ENCODE results near the gene RAPGEF2. TPM values are rescaled to one million over a fixed set of nuclear protein-coding genes. Genes with fewer than 3 reads are reported as not detected.

RAPGEF2 gene
- total RNA-seq, 1 experiment from 2014 or later: 29.8 TPM

DNA sequence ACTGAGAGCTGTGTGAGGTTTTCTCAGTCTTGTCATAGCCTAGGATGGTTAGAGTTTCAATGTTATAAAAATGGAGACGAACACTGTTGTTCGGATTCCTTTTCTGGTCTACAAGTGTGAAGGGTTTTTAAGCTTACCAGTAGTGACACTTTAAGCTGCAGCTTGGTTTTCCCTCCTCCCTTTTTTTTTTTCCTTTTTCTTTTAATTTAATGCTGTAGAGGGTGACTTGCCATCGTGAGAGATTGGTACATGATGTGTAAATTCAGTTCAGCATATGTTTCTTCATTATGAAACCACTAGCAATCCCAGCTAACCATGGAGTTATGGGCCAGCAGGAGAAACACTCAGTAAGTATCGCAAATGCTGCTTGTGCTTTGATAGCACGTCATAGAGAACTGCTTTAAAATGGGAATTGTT lies 165.0 kb downstream of the RAPGEF2 start:
- Histone ChIP-seq H3K4me2 (no peak overlapping the region), H3K79me2 (ENCODE audit: low read depth) (no peaks in the 10 kb centered on the region), H3K27me3 (ENCODE audit: insufficient read depth, low read depth) (no peaks in the 10 kb centered on the region), H4K20me1 (ENCODE audit: insufficient read depth) (no peaks in the 10 kb centered on the region), H3K9me3 (ENCODE audit: insufficient read depth, low read depth) (no peaks in the 10 kb centered on the region), H3K9me2 (ENCODE audit: insufficient read depth) (no peaks in the 10 kb centered on the region), H3K36me3 (ENCODE audit: low read depth) (no peaks in the 10 kb centered on the region), H3K27ac (no peak overlapping the region), H3K4me1 (replicated peaks; ENCODE audit: insufficient read depth) (0 out of 2 replicates have a peak, but pooled peaks cover 7% of the 10 kb centered on the region), H3K4me3 (no peak overlapping the region), H3F3A (ENCODE audit: insufficient read depth, low read depth) (no peaks in the 10 kb centered on the region), H2AFZ (no peak overlapping the region)
- intact Hi-C loops (cut with micrococcal nuclease; ENCODE audit: unreplicated experiment): no loop called here
- POLR2A ChIA-PET (ENCODE audit: unreplicated experiment): no interaction called here
- no peak for TF ChIP-seq EZH2 (IDR thresholded peaks at IDR 0.05; ENCODE audit: low read depth)
- TF ChIP-seq, protein P1, sequence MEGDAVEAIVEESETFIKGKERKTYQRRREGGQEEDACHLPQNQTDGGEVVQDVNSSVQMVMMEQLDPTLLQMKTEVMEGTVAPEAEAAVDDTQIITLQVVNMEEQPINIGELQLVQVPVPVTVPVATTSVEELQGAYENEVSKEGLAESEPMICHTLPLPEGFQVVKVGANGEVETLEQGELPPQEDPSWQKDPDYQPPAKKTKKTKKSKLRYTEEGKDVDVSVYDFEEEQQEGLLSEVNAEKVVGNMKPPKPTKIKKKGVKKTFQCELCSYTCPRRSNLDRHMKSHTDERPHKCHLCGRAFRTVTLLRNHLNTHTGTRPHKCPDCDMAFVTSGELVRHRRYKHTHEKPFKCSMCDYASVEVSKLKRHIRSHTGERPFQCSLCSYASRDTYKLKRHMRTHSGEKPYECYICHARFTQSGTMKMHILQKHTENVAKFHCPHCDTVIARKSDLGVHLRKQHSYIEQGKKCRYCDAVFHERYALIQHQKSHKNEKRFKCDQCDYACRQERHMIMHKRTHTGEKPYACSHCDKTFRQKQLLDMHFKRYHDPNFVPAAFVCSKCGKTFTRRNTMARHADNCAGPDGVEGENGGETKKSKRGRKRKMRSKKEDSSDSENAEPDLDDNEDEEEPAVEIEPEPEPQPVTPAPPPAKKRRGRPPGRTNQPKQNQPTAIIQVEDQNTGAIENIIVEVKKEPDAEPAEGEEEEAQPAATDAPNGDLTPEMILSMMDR (conservative IDR thresholded peaks at IDR 0.05): no peak
- no TSS peak for BruUV-seq (replicated peaks)
- CTCF ChIA-PET: interaction anchor here (0.6 kb wide), 1 partner anchor 1916 kb away, joined by 4 read pairs; no protein-coding TSS in a partner anchor
- no peak for DNase-seq

DNA sequence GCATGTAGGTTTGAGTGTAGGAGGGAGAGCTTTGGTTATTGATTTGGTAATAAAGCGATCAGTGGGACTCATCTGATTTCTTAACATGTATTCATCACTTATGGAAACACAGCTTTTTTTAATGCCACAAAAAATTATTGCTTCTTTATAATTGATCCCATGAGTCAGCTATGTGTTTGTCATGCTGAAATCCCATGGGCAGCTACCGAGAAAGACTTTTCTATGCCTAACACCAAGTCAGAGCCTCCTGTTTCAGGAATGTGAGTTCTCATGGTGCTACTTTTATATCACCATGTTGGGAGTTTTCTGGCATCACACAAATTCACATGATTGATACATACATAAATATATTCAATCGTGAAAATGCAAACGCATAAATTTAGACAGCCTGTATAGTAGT lies 165.7 kb downstream of the RAPGEF2 start:
- no peaks in the 10 kb centered on the region for H3F3A ChIP-seq (ENCODE audit: insufficient read depth, low read depth)
- ChIA-PET CTCF (no interaction called here), POLR2A (ENCODE audit: unreplicated experiment) (no interaction called here)
- no peak overlapping the region for H2AFZ ChIP-seq
- H3K36me3 ChIP-seq (ENCODE audit: low read depth): no peaks in the 10 kb centered on the region
- H3K9me2 ChIP-seq (ENCODE audit: insufficient read depth): no peaks in the 10 kb centered on the region
- BruUV-seq (replicated peaks): no TSS peak
- H3K27me3 ChIP-seq (ENCODE audit: insufficient read depth, low read depth): no peaks in the 10 kb centered on the region
- H3K27ac ChIP-seq: no peak overlapping the region
- H3K79me2 ChIP-seq (ENCODE audit: low read depth): no peaks in the 10 kb centered on the region
- H4K20me1 ChIP-seq (ENCODE audit: insufficient read depth): no peaks in the 10 kb centered on the region
- peaks cover 13% of the 10 kb centered on the region for H3K4me1 ChIP-seq (replicated peaks; ENCODE audit: insufficient read depth)
- no peak for DNase-seq
- no peak for TF ChIP-seq EZH2 (IDR thresholded peaks at IDR 0.05; ENCODE audit: low read depth)
- TF ChIP-seq, protein P1 (conservative IDR thresholded peaks at IDR 0.05): no peak
- H3K4me2 ChIP-seq: no peak overlapping the region
- intact Hi-C loops (cut with micrococcal nuclease; ENCODE audit: unreplicated experiment): no loop called here
- H3K9me3 ChIP-seq (ENCODE audit: insufficient read depth, low read depth): no peaks in the 10 kb centered on the region
- no peak overlapping the region for H3K4me3 ChIP-seq

DNA sequence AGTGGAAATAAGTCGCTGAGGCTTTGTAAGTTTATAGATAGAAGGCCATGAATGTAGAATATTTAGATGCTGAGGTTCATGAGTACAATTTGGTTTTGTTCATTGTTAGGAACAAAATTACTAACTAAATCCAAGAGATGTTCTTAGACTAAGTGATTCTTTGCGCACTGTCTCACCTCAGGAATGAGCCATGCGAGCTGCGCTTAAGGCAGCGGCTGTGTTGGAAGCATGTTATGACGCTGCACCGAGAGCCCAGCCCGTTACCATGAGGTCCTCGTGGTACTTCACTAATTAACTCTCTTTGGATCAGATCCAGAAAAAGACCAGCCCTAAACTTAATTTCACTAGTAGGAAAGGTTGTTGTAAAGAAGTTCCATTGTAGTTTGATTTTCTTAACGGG lies 166.2 kb downstream of the RAPGEF2 start:
- ChIA-PET CTCF (no interaction called here), POLR2A (ENCODE audit: unreplicated experiment) (no interaction called here)
- intact Hi-C loops (cut with micrococcal nuclease; ENCODE audit: unreplicated experiment): no loop called here
- BruUV-seq (replicated peaks): no TSS peak
- Histone ChIP-seq H3K79me2 (ENCODE audit: low read depth) (no peaks in the 10 kb centered on the region), H3K9me3 (ENCODE audit: insufficient read depth, low read depth) (no peaks in the 10 kb centered on the region), H4K20me1 (ENCODE audit: insufficient read depth) (no peaks in the 10 kb centered on the region), H3K4me2 (no peak overlapping the region), H3K4me1 (replicated peaks; ENCODE audit: insufficient read depth) (peaks cover 18% of the 10 kb centered on the region), H3F3A (ENCODE audit: insufficient read depth, low read depth) (no peaks in the 10 kb centered on the region; the same call in 1 of the 2 replicates), H3K27me3 (ENCODE audit: insufficient read depth, low read depth) (no peaks in the 10 kb centered on the region), H2AFZ (no peak overlapping the region), H3K9me2 (ENCODE audit: insufficient read depth) (no peaks in the 10 kb centered on the region), H3K36me3 (ENCODE audit: low read depth) (no peaks in the 10 kb centered on the region), H3K4me3 (no peak overlapping the region), H3K27ac (no peak overlapping the region)
- DNase-seq: no peak
- no peak for TF ChIP-seq EZH2 (IDR thresholded peaks at IDR 0.05; ENCODE audit: low read depth)
- TF ChIP-seq, protein P1 (conservative IDR thresholded peaks at IDR 0.05): no peak

Data from PC-9 (cell line).